Measurements from ENCODE around the gene NID1.

The NID1 gene

GRCh38 chr1:236041631-236042618 lies 23.0 kb downstream of the NID1 start:
- DNase-seq (ENCODE audit: low read depth): no peak
- H3K4me3 ChIP-seq (ENCODE audit: low read depth, low read length): no peak overlapping the region
- TF ChIP-seq CTCF (IDR thresholded peaks at IDR 0.05; ENCODE audit: insufficient read depth, low read depth, low read length, missing control alignments): no peak

GRCh38 chr1:236039740-236040685 lies 24.9 kb downstream of the NID1 start:
- H3K4me3 ChIP-seq (ENCODE audit: low read depth, low read length): no peak overlapping the region
- no peak for DNase-seq (ENCODE audit: low read depth)
- TF ChIP-seq CTCF (IDR thresholded peaks at IDR 0.05; ENCODE audit: insufficient read depth, low read depth, low read length, missing control alignments): no peak

GRCh38 chr1:236038034-236038433 lies 26.9 kb downstream of the NID1 start:
- no peak overlapping the region for H3K4me3 ChIP-seq (ENCODE audit: low read depth, low read length)
- no peak for DNase-seq (ENCODE audit: low read depth)
- TF ChIP-seq CTCF (IDR thresholded peaks at IDR 0.05; ENCODE audit: insufficient read depth, low read depth, low read length, missing control alignments): no peak

- H3K4me3 ChIP-seq (ENCODE audit: low read depth, low read length): no peak overlapping the region
- DNase-seq (ENCODE audit: low read depth): no peak
- no peak for TF ChIP-seq CTCF (IDR thresholded peaks at IDR 0.05; ENCODE audit: insufficient read depth, low read depth, low read length, missing control alignments)
These were observed 29.2 kb downstream of the NID1 start for GRCh38 chr1:236035681-236036101.

GRCh38 chr1:236033336-236033735 lies 31.6 kb downstream of the NID1 start:
- H3K4me3 ChIP-seq (ENCODE audit: low read depth, low read length): no peak overlapping the region
- no peak for DNase-seq (ENCODE audit: low read depth)
- no peak for TF ChIP-seq CTCF (IDR thresholded peaks at IDR 0.05; ENCODE audit: insufficient read depth, low read depth, low read length, missing control alignments)

- H3K4me3 ChIP-seq (ENCODE audit: low read depth, low read length): no peak overlapping the region
- DNase-seq (ENCODE audit: low read depth): no peak
- TF ChIP-seq CTCF (IDR thresholded peaks at IDR 0.05; ENCODE audit: insufficient read depth, low read depth, low read length, missing control alignments): no peak
These were observed 34.4 kb downstream of the NID1 start for GRCh38 chr1:236030534-236030933.

All from GM12865 (cell line).